AG04449 (cell line): ENCODE data around the gene ZNF436.

ENCODE experiments used
- CTCF ChIA-PET: fragments of 350-600 bp; formaldehyde crosslinking; extraction: SDS; loops from one replicate; lab custom pipeline; 2021; ENCODE audit warnings: antibody characterized with exemption; lab: Yijun Ruan, JAX
- POLR2A ChIA-PET: fragments of 400-600, 350-600 bp; formaldehyde crosslinking; extraction: SDS; loops from one replicate; lab custom pipeline; 2020; ENCODE audit warnings: antibody characterized with exemption, inconsistent platforms; lab: Yijun Ruan, JAX
- DNase-seq: peaks from one replicate; pipeline ENCODE4 v3.0.0-alpha.2; 2010; ENCODE audit warnings: low read depth, low spot score
- H3K4me3 ChIP-seq: 2 replicates; pipeline ENCODE4 v1.5.1; 2011; ENCODE audit warnings: low read depth, mild to moderate bottlenecking, control low read depth, low read length
- TF ChIP-seq, protein P1 (sequence below): IDR thresholded peaks from one replicate; pipeline ENCODE4 v1.5.1; 2011; ENCODE audit warnings: mild to moderate bottlenecking, moderate library complexity, low read length, control low read depth, inconsistent platforms; ENCODE audit not compliant: insufficient read depth; ENCODE audit errors: missing control alignments

Gene ZNF436

DNA sequence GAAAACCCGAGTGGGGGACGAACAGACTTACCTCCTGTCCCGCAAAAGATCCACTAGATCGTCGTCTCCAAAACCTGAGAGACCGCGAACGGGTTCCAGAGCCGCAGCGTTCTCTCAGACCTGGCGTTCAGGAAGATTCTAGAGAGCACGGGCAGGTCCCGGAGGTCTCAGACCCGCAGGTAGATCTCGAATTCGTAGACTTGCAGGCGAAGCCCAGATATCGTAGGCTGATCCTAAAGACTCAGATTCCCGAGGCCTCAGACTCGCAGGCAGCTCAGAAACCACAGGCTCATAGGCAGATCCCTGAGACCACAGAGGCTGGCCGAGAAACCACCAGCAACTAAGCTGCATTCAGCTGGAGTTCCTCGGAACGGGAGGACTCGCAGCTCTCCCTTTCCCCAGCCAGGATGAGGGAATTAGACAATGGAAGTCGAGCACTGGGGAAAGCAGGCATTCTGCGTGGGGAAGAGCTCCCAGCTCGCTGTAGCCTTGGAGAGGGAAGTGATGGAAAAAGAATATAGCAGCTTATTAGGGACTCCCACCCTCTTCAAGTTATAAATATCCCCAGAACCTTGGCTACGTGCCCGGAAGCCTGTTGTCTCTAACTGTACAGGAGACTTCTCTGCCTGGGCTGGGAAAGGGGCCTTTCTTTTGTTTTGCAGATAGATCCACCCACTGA is at the start of gene ZNF436:
Gene ZNF436 (minus strand): TSS at position 502 of the 679 bp plus-strand sequence. CDS start 1,831 bp downstream, outside the sequence.
- no peak for DNase-seq
- ChIA-PET CTCF (interaction anchor here (1.1 to 3.6 kb wide), 5 partner anchors 12 to 128 kb away, joined by 3 to 31 read pairs (median 4); no protein-coding TSS in a partner anchor), POLR2A (interaction anchor here (1.0 to 2.5 kb wide), 4 partner anchors 17 to 35 kb away, joined by 5 to 12 read pairs (median 8); partner anchors contain the start of gene HNRNPR)
- peak within 1 kb of the TSS; percentile 90 for H3K4me3 ChIP-seq
- TF ChIP-seq, protein P1, sequence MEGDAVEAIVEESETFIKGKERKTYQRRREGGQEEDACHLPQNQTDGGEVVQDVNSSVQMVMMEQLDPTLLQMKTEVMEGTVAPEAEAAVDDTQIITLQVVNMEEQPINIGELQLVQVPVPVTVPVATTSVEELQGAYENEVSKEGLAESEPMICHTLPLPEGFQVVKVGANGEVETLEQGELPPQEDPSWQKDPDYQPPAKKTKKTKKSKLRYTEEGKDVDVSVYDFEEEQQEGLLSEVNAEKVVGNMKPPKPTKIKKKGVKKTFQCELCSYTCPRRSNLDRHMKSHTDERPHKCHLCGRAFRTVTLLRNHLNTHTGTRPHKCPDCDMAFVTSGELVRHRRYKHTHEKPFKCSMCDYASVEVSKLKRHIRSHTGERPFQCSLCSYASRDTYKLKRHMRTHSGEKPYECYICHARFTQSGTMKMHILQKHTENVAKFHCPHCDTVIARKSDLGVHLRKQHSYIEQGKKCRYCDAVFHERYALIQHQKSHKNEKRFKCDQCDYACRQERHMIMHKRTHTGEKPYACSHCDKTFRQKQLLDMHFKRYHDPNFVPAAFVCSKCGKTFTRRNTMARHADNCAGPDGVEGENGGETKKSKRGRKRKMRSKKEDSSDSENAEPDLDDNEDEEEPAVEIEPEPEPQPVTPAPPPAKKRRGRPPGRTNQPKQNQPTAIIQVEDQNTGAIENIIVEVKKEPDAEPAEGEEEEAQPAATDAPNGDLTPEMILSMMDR, result no peak

DNA sequence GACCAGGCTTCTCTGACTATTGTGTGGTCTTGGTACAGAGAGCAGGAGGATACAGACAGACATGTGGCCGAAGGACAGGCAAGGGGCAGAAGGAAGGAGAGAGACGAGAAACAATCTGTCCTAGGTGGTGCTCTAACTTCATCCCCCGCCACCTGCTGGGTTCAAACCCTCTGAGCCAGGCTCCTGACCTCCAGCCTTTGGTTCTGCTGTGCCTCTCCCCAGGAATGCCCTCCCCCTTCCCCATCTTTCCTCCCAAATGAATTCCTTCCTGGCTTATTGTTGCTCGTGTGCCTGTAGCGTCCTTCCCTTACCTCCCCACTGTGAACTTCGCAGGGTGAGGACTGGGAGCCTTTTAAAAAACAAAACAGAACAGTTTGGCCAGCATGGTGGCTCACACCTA is 49.5 kb upstream of the ZNF436 start:
- no peak for DNase-seq
- ChIA-PET POLR2A (no interaction called here), CTCF (interaction anchor here (1.1 to 4.0 kb wide), 2 partner anchors 15 to 17 kb away, joined by 3 to 29 read pairs; no protein-coding TSS in a partner anchor)
- TF ChIP-seq, protein P1, result no peak
- no peak overlapping the region for H3K4me3 ChIP-seq

DNA sequence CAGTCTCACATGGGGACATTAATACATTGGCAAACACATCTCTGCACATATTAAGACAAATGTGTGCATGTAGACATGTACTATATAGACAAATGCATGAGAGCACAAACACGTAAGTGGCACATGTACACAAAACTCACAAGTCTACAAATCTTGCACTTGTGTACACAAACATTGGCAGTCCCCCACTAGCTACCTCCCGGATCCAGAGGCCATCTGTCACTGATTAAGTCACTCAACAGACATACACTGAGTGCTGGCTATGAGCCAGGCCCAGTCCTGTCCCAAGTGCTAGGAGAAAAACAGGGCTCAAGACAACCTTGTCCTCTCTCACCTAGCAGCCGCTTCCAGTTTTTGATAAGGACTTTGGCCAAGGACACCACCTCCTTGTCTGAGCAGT is 47.9 kb upstream of the ZNF436 start:
- ChIA-PET POLR2A (no interaction called here), CTCF (interaction anchor here (1.8 to 4.0 kb wide), 2 partner anchors 13 to 79 kb away, joined by 5 to 29 read pairs; no protein-coding TSS in a partner anchor)
- TF ChIP-seq, protein P1, result no peak
- H3K4me3 ChIP-seq, result no peak overlapping the region
- DNase-seq, result no peak

DNA sequence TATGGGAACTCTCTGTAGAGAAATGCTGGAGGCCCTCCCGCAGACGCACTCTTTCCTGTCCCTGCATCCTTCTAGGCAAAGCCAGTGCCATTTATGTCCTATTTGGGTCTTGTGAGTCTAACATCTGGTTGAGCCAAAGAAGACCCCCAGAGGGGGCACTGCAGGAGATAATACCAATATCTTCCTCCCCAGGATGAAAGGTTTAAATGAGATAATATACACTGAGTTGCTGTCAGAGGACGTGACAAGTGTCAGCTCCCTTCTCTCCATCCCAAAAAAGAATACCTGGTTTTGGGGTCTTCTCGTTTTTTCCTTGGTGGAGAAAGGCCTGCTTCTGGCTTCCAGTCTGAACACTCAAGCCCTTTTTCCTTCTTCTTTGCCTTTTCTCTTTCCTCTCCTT is 47.3 kb upstream of the ZNF436 start:
- TF ChIP-seq, protein P1, result no peak
- POLR2A ChIA-PET, result no interaction called here

DNA sequence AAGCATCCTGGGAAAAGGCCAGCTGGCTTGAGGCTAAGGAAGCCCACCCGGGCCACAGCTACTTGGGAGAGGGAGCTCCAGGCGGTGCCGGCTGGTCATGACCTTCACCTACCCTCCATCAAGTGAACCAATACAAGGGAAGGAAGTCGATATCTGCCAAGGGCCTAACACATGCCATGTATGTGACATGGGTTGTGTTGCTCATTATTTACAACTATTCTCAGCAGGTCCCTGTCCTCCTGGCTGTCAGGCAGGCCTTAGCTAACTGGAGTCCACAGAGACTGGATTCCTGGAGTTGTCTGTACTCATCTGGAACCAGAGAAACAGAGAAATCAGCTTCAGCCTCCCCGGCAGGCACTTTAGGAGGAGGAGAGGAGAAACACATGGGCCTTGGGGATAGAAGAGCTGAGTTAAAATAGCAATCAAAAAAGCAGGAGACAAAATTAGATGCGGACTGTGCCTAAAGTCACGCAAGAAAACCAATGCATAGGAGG is 39.2 kb upstream of the ZNF436 start:
- ChIA-PET POLR2A (interaction anchor here (0.8 to 0.9 kb wide), 2 partner anchors 65 kb away, joined by 3 to 4 read pairs; partner anchors contain the start of gene HNRNPR), CTCF (interaction anchor here (2.4 kb wide), 1 partner anchor 15 kb away, joined by 6 read pairs; no protein-coding TSS in a partner anchor)
- TF ChIP-seq, protein P1, result no peak
- no peak for DNase-seq
- H3K4me3 ChIP-seq, result no peak overlapping the region

More for the DNA sequence above, 47.3 kb upstream of the ZNF436 start:
- CTCF ChIA-PET, result interaction anchor here (1.8 to 4.0 kb wide), 2 partner anchors 13 to 80 kb away, joined by 5 to 29 read pairs; no protein-coding TSS in a partner anchor
- no peak for DNase-seq
- H3K4me3 ChIP-seq, result no peak overlapping the region
